ENCODE data around the gene NFX1.
"Not testable (repeated sequence)": the region's sequence is repeated elsewhere in the genome, so short reads cannot be mapped to it uniquely, and the experiment has no call there.

Gene NFX1

GRCh38 chr9:33379666-33380389 is 89.5 kb downstream of the NFX1 start:
- H3K27me3 Mint-ChIP-seq, result no peaks in the 10 kb centered on the region
- no peak overlapping the region for H3K4me3 Mint-ChIP-seq
- ATAC-seq (no peak), DNase-seq (no peak)
- peaks cover 12% of the 10 kb centered on the region for H3K4me1 Mint-ChIP-seq
- H3K27ac Mint-ChIP-seq, result peak overlapping the region in 1 of 2 donors; percentile 88
- no peaks in the 10 kb centered on the region for H3K9me3 Mint-ChIP-seq

- no peaks in the 10 kb centered on the region for H3K27me3 Mint-ChIP-seq
- DNase-seq (no peak), ATAC-seq (peak; percentile 36)
- H3K9me3 Mint-ChIP-seq, result no peaks in the 10 kb centered on the region
- peaks cover 5% of the 10 kb centered on the region for H3K4me1 Mint-ChIP-seq
- H3K27ac Mint-ChIP-seq, result peak overlapping the region in 1 of 2 donors; percentile 4
- no peak overlapping the region for H3K4me3 Mint-ChIP-seq
Measured at GRCh38 chr9:33380390-33381094, 90.2 kb downstream of the NFX1 start.

- no peaks in the 10 kb centered on the region for H3K9me3 Mint-ChIP-seq
- no peak overlapping the region for H3K4me3 Mint-ChIP-seq
- ATAC-seq, result peak; percentile 28
- no peaks in the 10 kb centered on the region for H3K27me3 Mint-ChIP-seq
- no peak for DNase-seq
- H3K4me1 Mint-ChIP-seq, result no peaks in the 10 kb centered on the region
- H3K27ac Mint-ChIP-seq, result no peak overlapping the region
Measured at GRCh38 chr9:33381231-33381791, 91.0 kb downstream of the NFX1 start.

GRCh38 chr9:33382397-33382796 is 92.1 kb downstream of the NFX1 start:
- not testable (repeated sequence) for H3K4me1 Mint-ChIP-seq, H3K27ac Mint-ChIP-seq, H3K27me3 Mint-ChIP-seq, ATAC-seq, H3K9me3 Mint-ChIP-seq, H3K4me3 Mint-ChIP-seq, DNase-seq

- H3K4me1 Mint-ChIP-seq, H3K27me3 Mint-ChIP-seq, H3K4me3 Mint-ChIP-seq, ATAC-seq, DNase-seq, H3K27ac Mint-ChIP-seq, H3K9me3 Mint-ChIP-seq: not testable (repeated sequence)
Measured at GRCh38 chr9:33383396-33383795, 93.1 kb downstream of the NFX1 start.

- DNase-seq, H3K4me3 Mint-ChIP-seq, H3K4me1 Mint-ChIP-seq, H3K9me3 Mint-ChIP-seq, H3K27ac Mint-ChIP-seq, H3K27me3 Mint-ChIP-seq, ATAC-seq: not testable (repeated sequence)
Measured at GRCh38 chr9:33385536-33385935, 95.2 kb downstream of the NFX1 start.

- not testable (repeated sequence) for H3K27ac Mint-ChIP-seq, H3K4me1 Mint-ChIP-seq
Measured at GRCh38 chr9:33385979-33386640, 95.8 kb downstream of the NFX1 start.

GRCh38 chr9:33386641-33386996 is 96.3 kb downstream of the NFX1 start:
- not testable (repeated sequence) for H3K4me3 Mint-ChIP-seq, DNase-seq, H3K9me3 Mint-ChIP-seq, ATAC-seq, H3K27me3 Mint-ChIP-seq, H3K4me1 Mint-ChIP-seq, H3K27ac Mint-ChIP-seq

More at GRCh38 chr9:33385979-33386640, 95.8 kb downstream of the NFX1 start:
- not testable (repeated sequence) for H3K4me3 Mint-ChIP-seq, ATAC-seq, H3K9me3 Mint-ChIP-seq, DNase-seq, H3K27me3 Mint-ChIP-seq

GRCh38 chr9:33386998-33387397 is 96.7 kb downstream of the NFX1 start:
- H3K27ac Mint-ChIP-seq, H3K27me3 Mint-ChIP-seq, H3K9me3 Mint-ChIP-seq, DNase-seq, ATAC-seq, H3K4me1 Mint-ChIP-seq, H3K4me3 Mint-ChIP-seq: not testable (repeated sequence)

- Mint-ChIP-seq H3K27ac (peak overlapping the region in 1 of 2 donors; percentile 20), H3K4me1 (no peaks in the 10 kb centered on the region), H3K9me3 (no peaks in the 10 kb centered on the region), H3K27me3 (no peaks in the 10 kb centered on the region), H3K4me3 (no peak overlapping the region)
- no peak for ATAC-seq
- DNase-seq, result no peak
Measured at GRCh38 chr9:33388110-33388994, 98.0 kb downstream of the NFX1 start.

- H3K27ac Mint-ChIP-seq, H3K27me3 Mint-ChIP-seq, H3K9me3 Mint-ChIP-seq, H3K4me1 Mint-ChIP-seq, ATAC-seq, H3K4me3 Mint-ChIP-seq, DNase-seq: not testable (repeated sequence)
Measured at GRCh38 chr9:33391111-33391771, 100.9 kb downstream of the NFX1 start.

GRCh38 chr9:33392591-33393021 is 102.3 kb downstream of the NFX1 start:
- DNase-seq, H3K9me3 Mint-ChIP-seq, ATAC-seq, H3K27ac Mint-ChIP-seq, H3K27me3 Mint-ChIP-seq, H3K4me3 Mint-ChIP-seq, H3K4me1 Mint-ChIP-seq: not testable (repeated sequence)

- Mint-ChIP-seq H3K27me3 (no peaks in the 10 kb centered on the region), H3K9me3 (no peaks in the 10 kb centered on the region), H3K4me3 (no peak overlapping the region), H3K27ac (no peak overlapping the region), H3K4me1 (no peaks in the 10 kb centered on the region)
- ATAC-seq (no peak), DNase-seq (no peak)
Measured at GRCh38 chr9:33393581-33393980, 103.3 kb downstream of the NFX1 start.

GRCh38 chr9:33393986-33394385 is 103.7 kb downstream of the NFX1 start:
- not testable (repeated sequence) for H3K4me1 Mint-ChIP-seq, DNase-seq, H3K4me3 Mint-ChIP-seq, H3K27me3 Mint-ChIP-seq, H3K9me3 Mint-ChIP-seq, ATAC-seq
- H3K27ac Mint-ChIP-seq, result peak overlapping the region in 1 of 2 donors; percentile 65
